ENCODE results near the gene TIMM13.
"Not testable (repeated sequence)": the region's sequence is repeated elsewhere in the genome, so short reads cannot be mapped to it uniquely, and the experiment has no call there.

GRCh38 chr19:2458776-2459175, 31.4 kb upstream of the TIMM13 start:
- TF ChIP-seq CTCF (IDR thresholded peaks at IDR 0.05; ENCODE audit: poor library complexity); EZH2 (IDR thresholded peaks at IDR 0.05; ENCODE audit: borderline replicate concordance); EZH2phosphoT487 (IDR thresholded peaks at IDR 0.05; ENCODE audit: low read depth, severe bottlenecking, unreplicated experiment): not testable (repeated sequence)

Measured in hepatocyte (in vitro differentiated cells).